ENCODE data around the gene CTIF.

DNA sequence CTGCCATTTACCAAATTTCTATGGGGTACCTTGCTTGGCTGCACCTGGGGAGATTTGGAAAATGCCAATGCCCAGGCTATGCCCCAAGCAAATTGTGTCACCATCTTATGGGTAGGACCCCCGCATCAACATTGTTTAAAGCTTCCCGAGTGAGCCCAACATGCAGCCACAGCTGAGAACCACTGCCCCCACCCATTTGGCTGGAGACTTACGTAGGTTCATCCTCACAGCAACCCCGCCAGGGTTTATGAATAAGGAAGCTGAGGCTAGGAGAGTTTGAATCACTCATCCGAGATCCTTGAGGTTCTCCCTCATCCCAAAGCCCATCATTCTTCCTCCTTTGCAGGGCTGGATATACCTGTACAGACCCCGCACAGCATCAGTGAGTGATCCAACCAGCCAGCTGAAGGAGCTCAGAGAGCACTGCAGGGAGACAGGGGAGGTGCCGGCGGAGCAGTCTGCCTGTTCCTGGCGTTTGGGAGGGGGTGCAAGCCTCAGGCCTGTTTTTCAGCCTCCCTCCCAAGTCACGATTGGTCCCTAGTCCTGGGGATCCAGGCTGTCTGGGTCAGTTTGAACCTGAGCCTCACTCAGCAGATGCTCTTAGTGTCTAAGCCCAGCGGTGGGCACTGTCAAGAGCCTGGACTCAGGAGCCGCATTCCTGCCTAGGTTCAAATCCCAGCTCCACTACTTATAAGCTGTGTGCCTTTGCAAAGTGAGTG is 247.1 kb downstream of the CTIF start:
- TF ChIP-seq, protein P1, sequence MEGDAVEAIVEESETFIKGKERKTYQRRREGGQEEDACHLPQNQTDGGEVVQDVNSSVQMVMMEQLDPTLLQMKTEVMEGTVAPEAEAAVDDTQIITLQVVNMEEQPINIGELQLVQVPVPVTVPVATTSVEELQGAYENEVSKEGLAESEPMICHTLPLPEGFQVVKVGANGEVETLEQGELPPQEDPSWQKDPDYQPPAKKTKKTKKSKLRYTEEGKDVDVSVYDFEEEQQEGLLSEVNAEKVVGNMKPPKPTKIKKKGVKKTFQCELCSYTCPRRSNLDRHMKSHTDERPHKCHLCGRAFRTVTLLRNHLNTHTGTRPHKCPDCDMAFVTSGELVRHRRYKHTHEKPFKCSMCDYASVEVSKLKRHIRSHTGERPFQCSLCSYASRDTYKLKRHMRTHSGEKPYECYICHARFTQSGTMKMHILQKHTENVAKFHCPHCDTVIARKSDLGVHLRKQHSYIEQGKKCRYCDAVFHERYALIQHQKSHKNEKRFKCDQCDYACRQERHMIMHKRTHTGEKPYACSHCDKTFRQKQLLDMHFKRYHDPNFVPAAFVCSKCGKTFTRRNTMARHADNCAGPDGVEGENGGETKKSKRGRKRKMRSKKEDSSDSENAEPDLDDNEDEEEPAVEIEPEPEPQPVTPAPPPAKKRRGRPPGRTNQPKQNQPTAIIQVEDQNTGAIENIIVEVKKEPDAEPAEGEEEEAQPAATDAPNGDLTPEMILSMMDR (IDR thresholded peaks at IDR 0.05), result no peak
- TF ChIP-seq POLR2A (IDR thresholded peaks at IDR 0.05) (no peak), EP300 (IDR thresholded peaks at IDR 0.05) (no peak)
